HepG2 (cell line): ENCODE results near the gene EFNA2. TPM values are rescaled to one million over a fixed set of nuclear protein-coding genes. Genes with fewer than 3 reads are reported as not detected.
A peak's percentile ranks its signal among the peaks of the same experiment; 100 is the strongest.

ENCODE experiments used
- ARID5B ChIP-seq: IDR thresholded peaks from 2 replicates; pipeline ENCODE4 v1.4.0; 2020; ENCODE audit warnings: mild to moderate bottlenecking, missing genetic modification reagents
- BORCS8-MEF2B ChIP-seq: sonication (generic); formaldehyde crosslinking; IDR thresholded peaks from 2 replicates; pipeline ENCODE4 v1.8.0; 2022; ENCODE audit warnings: mild to moderate bottlenecking, missing genetic modification reagents
- CAMTA2 ChIP-seq: sonication (generic); formaldehyde crosslinking; IDR thresholded peaks from 2 replicates; pipeline ENCODE4 v1.4.0; 2020; ENCODE audit warnings: mild to moderate bottlenecking, missing genetic modification reagents, borderline replicate concordance
- ETV5 ChIP-seq: IDR thresholded peaks from 2 replicates; pipeline ENCODE4 v1.6.1; 2018; ENCODE audit warnings: missing biosample characterization, missing genetic modification reagents, inconsistent platforms, borderline replicate concordance
- HMG20B ChIP-seq: conservative IDR thresholded peaks from 2 replicates; pipeline ENCODE4 v1.6.1; 2016; ENCODE audit warnings: missing genetic modification reagents, missing compliant biosample characterization
- MTF2 ChIP-seq: sonication (generic); formaldehyde crosslinking; IDR thresholded peaks from 2 replicates; pipeline ENCODE4 v1.5.0; 2020; ENCODE audit warnings: missing genetic modification reagents, borderline replicate concordance
- NR2F6 ChIP-seq, 2 experiments: IDR thresholded peaks; 2 replicates each; pipeline ENCODE4 v1.6.1; 2016; ENCODE audit warnings: antibody characterized with exemption in 1 of 2, mild to moderate bottlenecking in 1 of 2
- PATZ1 ChIP-seq: sonication (generic); formaldehyde crosslinking; IDR thresholded peaks from 2 replicates; pipeline ENCODE4 v1.4.0; 2020; ENCODE audit warnings: missing genetic modification reagents
- POLR2A ChIP-seq, 2 experiments: IDR thresholded peaks; 2 replicates each; pipeline ENCODE4 v1.6.1; 2011; ENCODE audit warnings: low read depth in 2 of 2, low read length in 2 of 2, mild to moderate bottlenecking in 1 of 2, moderate library complexity in 1 of 2; ENCODE audit not compliant: insufficient read depth in 1 of 2
- SRSF4 ChIP-seq: fragments of 200-400 bp; formaldehyde crosslinking; IDR thresholded peaks from one replicate; pipeline ENCODE4 v1.6.1; 2018; ENCODE audit warnings: mild to moderate bottlenecking, low read depth, low read length, moderate library complexity; ENCODE audit not compliant: poor library complexity, severe bottlenecking
- TAF15 ChIP-seq: fragments of 200-400 bp; formaldehyde crosslinking; IDR thresholded peaks from one replicate; pipeline ENCODE4 v1.6.1; 2018; ENCODE audit warnings: mild to moderate bottlenecking, low read depth, low read length; ENCODE audit not compliant: poor library complexity, severe bottlenecking
- ZNF230 ChIP-seq: sonication (generic); formaldehyde crosslinking; IDR thresholded peaks from 2 replicates; pipeline ENCODE4 v1.4.0; 2020; ENCODE audit warnings: mild to moderate bottlenecking, missing genetic modification reagents
- ZNF274 ChIP-seq: sonication (generic); formaldehyde crosslinking; IDR thresholded peaks from 2 replicates; pipeline ENCODE4 v1.5.1; 2020; ENCODE audit warnings: mild to moderate bottlenecking, missing genetic modification reagents
- ZNF503 ChIP-seq: sonication (generic); formaldehyde crosslinking; IDR thresholded peaks from 2 replicates; pipeline ENCODE4 v1.4.0; 2020; ENCODE audit warnings: missing genetic modification reagents
- ZNF513 ChIP-seq: sonication (generic); formaldehyde crosslinking; conservative IDR thresholded peaks from 2 replicates; pipeline ENCODE4 v1.5.0; 2020; ENCODE audit warnings: missing genetic modification reagents
- ZNF691 ChIP-seq: sonication (generic); formaldehyde crosslinking; IDR thresholded peaks from 2 replicates; pipeline ENCODE4 v1.4.0; 2020; ENCODE audit warnings: missing genetic modification reagents, low read depth, mild to moderate bottlenecking, borderline replicate concordance
- ZNF878 ChIP-seq: sonication (generic); formaldehyde crosslinking; IDR thresholded peaks from 2 replicates; pipeline ENCODE4 v1.8.1; 2023; ENCODE audit warnings: mild to moderate bottlenecking, missing genetic modification reagents, moderate library complexity
- ZSCAN25 ChIP-seq: sonication (generic); formaldehyde crosslinking; IDR thresholded peaks from 2 replicates; pipeline ENCODE4 v1.8.0; 2022; ENCODE audit warnings: mild to moderate bottlenecking, missing genetic modification reagents
- polyA plus RNA-seq, 8 experiments: library from polyadenylated mRNA; depleted of rRNA in 3 of 8; stranded (reverse) in 7 of 8; unstranded in 1 of 8; fragments of >200 nt; fragmentation: Illumina TruSeq in 4 of 8; extraction: Trizol in 4 of 8; gene quantifications; 2 replicates each; pipeline versions ENCODE4 v1.2.1 to v1.2.3, GENCODE V29; 2011 to 2016; ENCODE audit warnings: low read depth in 4 of 8, missing spikeins in 1 of 8, mixed read lengths in 1 of 8; ENCODE audit not compliant: insufficient read depth in 1 of 8
- total RNA-seq, 5 experiments: library from RNA; depleted of rRNA; stranded (reverse); fragments of >200 nt; fragmentation: Illumina TruSeq; extraction: Trizol; gene quantifications; 2 replicates each; pipeline ENCODE4 v1.2.3, GENCODE V29; 2016; ENCODE audit warnings: low read depth in 1 of 5

Gene EFNA2
- total and polyA plus RNA-seq, 2 of the 13 experiments (the other 11 are each of a cell fraction or from before 2014, with no cell fraction given), result 6.0 to 9.9 TPM

- TF ChIP-seq ZNF274, result 0 out of 2 replicates have a peak, but pooled peaks have one; percentile 26
- 0 out of 2 replicates have a peak, but pooled peaks have one; percentile 21 for TF ChIP-seq BORCS8-MEF2B (CRISPR knock-in tag)
- peak; percentile 99 for TF ChIP-seq PATZ1
- TF ChIP-seq ARID5B, result peak; percentile 62
- no peak; the same call in 1 of the 2 replicates for TF ChIP-seq HMG20B (CRISPR knock-in tag)
- no peak for TF ChIP-seq MTF2 (CRISPR knock-in tag)
- TF ChIP-seq ZNF503 (CRISPR knock-in tag), result peak; percentile 64; the same call in 1 of the 2 replicates
- TF ChIP-seq TAF15, result peak; percentile 48
- TF ChIP-seq ZNF513 (CRISPR knock-in tag), result no peak
- no peak for TF ChIP-seq POLR2A (IDR thresholded peaks at IDR 0.05; ENCODE audit: insufficient read depth in 1 of 2, low read depth in 2 of 2, low read length in 2 of 2)
- TF ChIP-seq ZNF230 (CRISPR knock-in tag), result 0 out of 2 replicates have a peak, but pooled peaks have one; percentile 52
- TF ChIP-seq ZSCAN25 (CRISPR knock-in tag), result no peak
- TF ChIP-seq CAMTA2, result 0 out of 2 replicates have a peak, but pooled peaks have one; percentile 50
- TF ChIP-seq ETV5 (CRISPR knock-in tag), result 0 out of 2 replicates have a peak, but pooled peaks have one; percentile 46
- TF ChIP-seq ZNF691 (CRISPR knock-in tag), result peak; percentile 77; the same call in 1 of the 2 replicates
- TF ChIP-seq ZNF878 (CRISPR knock-in tag), result no peak
- TF ChIP-seq SRSF4, result no peak
- no peak for TF ChIP-seq NR2F6 (IDR thresholded peaks at IDR 0.05)
- TF ChIP-seq NR2F6 (CRISPR knock-in tag; IDR thresholded peaks at IDR 0.05), result peak; percentile 65
These were observed 19.4 kb upstream of the EFNA2 start (continued) for GRCh38 chr19:1266129-1266915.
